Fibroblast of lung (primary cell): Measurements from ENCODE around the gene ESPN.

Source experiments
- CTCF ChIP-seq, 2 donors: IDR thresholded peaks in 1 of 2; conservative IDR thresholded peaks in 1 of 2; 1 replicate in 1 of 2; 2 replicates in 1 of 2; pipeline ENCODE4 v1.5.1; 2011 to 2012; ENCODE audit warnings: low read length in 2 of 2, control low read depth in 1 of 2, inconsistent platforms in 1 of 2, low read depth in 1 of 2, mild to moderate bottlenecking in 1 of 2
- EZH2 ChIP-seq: IDR thresholded peaks from 2 replicates; pipeline ENCODE4 v1.5.1; 2012; ENCODE audit warnings: low read length, control low read depth, mild to moderate bottlenecking; ENCODE audit errors: missing control alignments

- TF ChIP-seq CTCF (conservative IDR thresholded peaks at IDR 0.05 in 1 of 2, IDR thresholded peaks at IDR 0.05 in 1 of 2; ENCODE audit: low read depth in 1 of 2, low read length in 2 of 2) (no peak), EZH2 (no peak)
These were observed 49.6 kb downstream of the ESPN start for GRCh38 chr1:6473974-6474814.
